ENCODE results near the gene OR51B4.
"Not testable (repeated sequence)": the region's sequence is repeated elsewhere in the genome, so short reads cannot be mapped to it uniquely, and the experiment has no call there.

Gene OR51B4

DNA sequence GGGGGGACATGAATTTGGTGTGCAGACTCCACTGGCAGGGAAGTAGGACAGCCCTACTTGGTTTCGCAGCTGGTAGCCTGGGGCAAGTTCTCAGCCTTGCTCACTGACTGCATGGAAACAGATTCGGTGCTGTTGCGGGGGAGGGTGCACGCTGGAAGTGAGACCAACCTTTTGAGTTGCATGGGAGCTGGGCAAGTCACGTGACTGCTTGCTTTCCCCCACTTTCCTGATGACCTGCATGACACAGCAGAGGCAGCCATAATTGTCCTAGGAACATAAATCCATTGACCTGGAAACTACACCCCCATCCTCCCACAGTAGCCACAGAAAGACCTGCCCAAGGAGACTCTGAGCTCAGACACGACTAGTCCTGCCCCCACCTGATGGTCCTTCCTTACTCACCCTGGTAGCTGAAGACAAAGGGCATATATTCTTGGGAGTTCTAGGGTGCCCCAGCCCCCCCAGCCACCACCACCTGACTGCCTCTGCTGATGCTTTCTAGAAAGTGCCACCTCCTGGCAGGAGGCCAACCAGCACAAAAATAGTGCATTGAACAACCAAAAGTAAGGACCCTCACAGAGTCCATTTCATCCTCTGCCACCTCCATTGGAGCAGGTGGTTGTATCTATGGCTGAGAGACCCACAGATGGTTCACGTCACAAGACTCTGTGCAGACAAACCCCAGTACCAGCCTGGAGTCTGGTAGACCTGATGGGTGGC is 43.0 kb downstream of the OR51B4 start:
- TF ChIP-seq, protein P1, sequence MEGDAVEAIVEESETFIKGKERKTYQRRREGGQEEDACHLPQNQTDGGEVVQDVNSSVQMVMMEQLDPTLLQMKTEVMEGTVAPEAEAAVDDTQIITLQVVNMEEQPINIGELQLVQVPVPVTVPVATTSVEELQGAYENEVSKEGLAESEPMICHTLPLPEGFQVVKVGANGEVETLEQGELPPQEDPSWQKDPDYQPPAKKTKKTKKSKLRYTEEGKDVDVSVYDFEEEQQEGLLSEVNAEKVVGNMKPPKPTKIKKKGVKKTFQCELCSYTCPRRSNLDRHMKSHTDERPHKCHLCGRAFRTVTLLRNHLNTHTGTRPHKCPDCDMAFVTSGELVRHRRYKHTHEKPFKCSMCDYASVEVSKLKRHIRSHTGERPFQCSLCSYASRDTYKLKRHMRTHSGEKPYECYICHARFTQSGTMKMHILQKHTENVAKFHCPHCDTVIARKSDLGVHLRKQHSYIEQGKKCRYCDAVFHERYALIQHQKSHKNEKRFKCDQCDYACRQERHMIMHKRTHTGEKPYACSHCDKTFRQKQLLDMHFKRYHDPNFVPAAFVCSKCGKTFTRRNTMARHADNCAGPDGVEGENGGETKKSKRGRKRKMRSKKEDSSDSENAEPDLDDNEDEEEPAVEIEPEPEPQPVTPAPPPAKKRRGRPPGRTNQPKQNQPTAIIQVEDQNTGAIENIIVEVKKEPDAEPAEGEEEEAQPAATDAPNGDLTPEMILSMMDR (IDR thresholded peaks at IDR 0.05; ENCODE audit: insufficient read depth, low read depth, low read length, missing control alignments): no peak
- no peak for DNase-seq (ENCODE audit: low read depth)
- H3K4me3 ChIP-seq (ENCODE audit: low read depth, low read length): no peak overlapping the region

DNA sequence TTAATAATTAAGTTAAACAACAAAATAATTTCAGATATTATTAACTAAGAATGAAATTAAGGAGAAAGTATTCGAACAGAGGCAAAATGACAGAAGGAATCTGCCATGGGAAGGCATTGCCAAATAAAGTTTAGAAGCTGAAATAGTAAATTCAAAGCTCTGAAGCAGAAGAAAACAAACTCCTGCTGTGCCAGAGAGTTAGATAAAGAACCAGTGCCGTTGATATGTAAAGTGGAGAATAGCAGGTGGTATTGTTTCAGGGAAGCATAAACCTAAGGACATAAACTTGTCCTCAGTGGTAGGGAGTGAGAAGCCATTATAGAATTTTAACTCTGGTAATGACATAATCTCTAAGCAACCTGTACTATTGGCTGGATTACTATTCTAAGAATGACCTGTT is 44.5 kb downstream of the OR51B4 start:
- no peak overlapping the region for H3K4me3 ChIP-seq (ENCODE audit: low read depth, low read length)
- TF ChIP-seq, protein P1 (IDR thresholded peaks at IDR 0.05; ENCODE audit: insufficient read depth, low read depth, low read length, missing control alignments): no peak
- no peak for DNase-seq (ENCODE audit: low read depth)

DNA sequence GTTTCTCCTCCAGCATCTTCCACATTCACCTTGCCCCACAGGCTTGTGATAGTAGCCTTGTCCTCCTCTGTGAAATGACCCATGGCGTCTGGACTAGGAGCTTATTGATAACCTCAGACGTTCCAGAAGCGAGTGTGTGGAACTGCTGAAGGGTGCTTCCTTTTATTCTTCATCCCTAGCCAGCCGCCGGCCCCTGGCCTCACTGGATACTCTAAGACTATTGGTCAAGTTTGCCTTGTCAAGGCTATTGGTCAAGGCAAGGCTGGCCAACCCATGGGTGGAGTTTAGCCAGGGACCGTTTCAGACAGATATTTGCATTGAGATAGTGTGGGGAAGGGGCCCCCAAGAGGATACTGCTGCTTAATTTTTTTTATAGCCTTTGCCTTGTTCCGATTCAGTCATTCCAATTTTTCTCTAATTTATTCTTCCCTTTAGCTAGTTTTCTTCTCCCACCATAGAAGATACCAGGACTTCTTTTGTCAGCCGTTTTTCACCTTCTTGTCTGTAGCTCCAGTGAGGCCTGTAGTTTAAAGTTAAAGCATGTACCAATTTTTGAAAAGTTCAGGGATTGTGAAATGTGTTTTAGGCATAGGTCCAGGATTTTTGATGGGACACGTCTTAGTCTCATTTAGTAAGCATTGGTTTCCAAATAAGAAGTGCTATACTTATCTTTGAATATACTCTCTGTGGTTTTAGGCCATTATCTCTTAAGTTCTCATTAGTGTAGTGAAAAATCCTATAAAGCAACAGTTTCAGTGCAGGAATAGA is 46.9 kb downstream of the OR51B4 start, which contains the start of gene HBG2:
Gene HBG2 (minus strand): TSS at position 136 of the 768 bp plus-strand sequence. CDS start 53 bp downstream, at position 83.
- not testable (repeated sequence) for H3K4me3 ChIP-seq (ENCODE audit: low read depth, low read length); DNase-seq (ENCODE audit: low read depth)

DNA sequence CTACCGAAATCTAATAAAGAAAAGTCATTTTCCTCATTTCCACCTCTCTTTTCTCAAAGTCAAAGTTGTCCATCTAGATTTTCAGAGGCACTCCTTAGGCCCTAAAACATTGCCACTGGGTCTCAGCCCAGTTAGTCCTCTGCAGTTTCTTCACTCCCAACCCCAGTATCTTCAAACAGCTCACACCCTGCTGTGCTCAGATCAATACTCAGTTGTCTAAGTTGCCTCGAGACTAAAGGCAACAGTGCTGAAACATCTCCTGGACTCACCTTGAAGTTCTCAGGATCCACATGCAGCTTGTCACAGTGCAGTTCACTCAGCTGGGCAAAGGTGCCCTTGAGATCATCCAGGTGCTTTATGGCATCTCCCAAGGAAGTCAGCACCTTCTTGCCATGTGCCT is 47.7 kb downstream of the OR51B4 start:
- DNase-seq (ENCODE audit: low read depth); H3K4me3 ChIP-seq (ENCODE audit: low read depth, low read length): not testable (repeated sequence)

DNA sequence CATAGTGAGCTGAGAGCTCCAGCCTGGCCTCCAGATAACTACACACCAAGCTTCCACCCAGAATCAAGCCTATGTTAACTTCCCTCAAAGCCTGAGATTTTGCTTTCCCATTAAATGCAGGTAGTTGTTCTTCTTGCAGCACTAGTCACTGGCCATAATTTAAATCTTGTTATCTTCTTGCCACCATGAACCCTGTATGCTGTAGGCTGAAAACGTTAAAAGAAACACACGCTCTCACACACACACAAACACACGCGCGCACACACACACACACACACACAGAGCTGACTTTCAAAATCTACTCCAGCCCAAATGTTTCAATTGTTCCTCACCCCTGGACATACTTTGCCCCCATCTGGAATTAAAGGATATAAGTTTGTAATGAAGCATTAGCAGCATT is 48.3 kb downstream of the OR51B4 start:
- not testable (repeated sequence) for H3K4me3 ChIP-seq (ENCODE audit: low read depth, low read length); DNase-seq (ENCODE audit: low read depth)

DNA sequence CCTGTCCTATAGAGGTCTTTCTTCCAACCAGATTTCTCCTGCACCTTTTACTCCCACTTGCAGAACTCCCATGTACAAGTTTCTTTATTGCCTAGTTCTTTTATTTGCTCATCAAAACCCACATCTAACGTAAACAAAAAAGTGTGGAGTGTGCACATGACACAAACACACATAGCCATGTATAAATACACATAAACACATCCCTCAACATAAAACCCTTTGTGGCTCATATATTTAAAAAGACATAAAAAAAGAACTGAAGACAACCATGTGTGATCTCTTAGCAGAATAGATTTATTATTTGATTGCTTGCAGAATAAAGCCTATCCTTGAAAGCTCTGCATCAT is 48.9 kb downstream of the OR51B4 start:
- TF ChIP-seq, protein P1 (IDR thresholded peaks at IDR 0.05; ENCODE audit: insufficient read depth, low read depth, low read length, missing control alignments): no peak
- H3K4me3 ChIP-seq (ENCODE audit: low read depth, low read length): no peak overlapping the region

DNA sequence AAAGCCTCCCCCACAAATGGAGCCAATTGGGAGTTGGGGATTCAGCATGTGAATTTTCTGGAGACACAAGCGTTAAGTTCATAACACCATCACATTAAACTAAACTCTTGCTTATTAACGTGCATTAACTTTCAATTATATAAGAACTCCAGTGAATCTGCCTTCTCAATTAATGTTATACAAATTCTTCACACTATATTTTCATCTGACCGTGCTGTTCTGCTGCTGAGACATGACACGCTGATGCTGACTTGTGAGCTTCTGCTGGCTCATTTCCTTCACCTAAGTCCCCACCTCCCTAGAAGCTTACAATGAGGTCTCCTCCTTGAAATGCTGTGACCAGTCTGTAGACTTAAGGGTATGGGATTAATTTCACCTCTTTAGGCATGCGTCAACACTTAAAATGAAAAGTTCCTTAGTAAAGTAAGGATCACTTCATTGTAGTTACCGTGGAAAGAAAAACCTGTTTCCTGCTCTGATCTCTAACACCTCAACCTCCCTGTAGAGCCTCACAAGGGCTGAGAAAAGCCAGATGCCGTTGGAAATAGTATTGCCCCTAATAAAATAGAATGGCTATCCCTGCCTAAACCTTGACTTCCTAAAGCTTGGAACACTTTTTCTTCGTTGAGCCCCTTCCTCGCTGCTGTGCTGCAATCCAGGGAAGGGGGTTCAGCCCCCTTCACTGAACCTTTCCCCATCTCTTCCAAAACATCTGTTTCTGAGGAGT is 49.4 kb downstream of the OR51B4 start:
- no peak for DNase-seq (ENCODE audit: low read depth)
- TF ChIP-seq, protein P1 (IDR thresholded peaks at IDR 0.05; ENCODE audit: insufficient read depth, low read depth, low read length, missing control alignments): no peak
- H3K4me3 ChIP-seq (ENCODE audit: low read depth, low read length): no peak overlapping the region

More for the DNA sequence above, 48.9 kb downstream of the OR51B4 start:
- DNase-seq (ENCODE audit: low read depth): no peak

DNA sequence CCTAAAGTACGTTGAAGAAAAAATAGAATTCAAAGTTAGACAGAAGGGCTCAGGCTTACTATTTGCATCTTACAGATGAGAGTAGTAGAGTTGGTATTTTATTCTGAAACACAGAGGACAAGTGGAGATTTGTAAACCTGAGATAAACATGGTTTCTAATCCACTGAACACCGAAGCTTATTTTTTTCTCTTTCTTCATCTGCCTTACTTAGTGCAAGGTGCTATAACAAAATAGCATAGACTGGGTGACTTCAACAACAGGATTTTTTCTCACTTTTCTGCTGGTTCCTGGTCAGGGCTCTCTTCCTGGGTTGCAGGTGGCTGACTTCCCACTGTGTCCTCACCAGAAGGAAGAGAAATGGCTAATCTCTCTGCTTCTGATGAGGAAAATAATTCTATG is 50.0 kb downstream of the OR51B4 start:
- no peak for DNase-seq (ENCODE audit: low read depth)
- H3K4me3 ChIP-seq (ENCODE audit: low read depth, low read length): no peak overlapping the region
- TF ChIP-seq, protein P1 (IDR thresholded peaks at IDR 0.05; ENCODE audit: insufficient read depth, low read depth, low read length, missing control alignments): no peak
